ENCODE data around the gene PTPRG.
A peak's percentile ranks its signal among the peaks of the same experiment; 100 is the strongest.

Gene PTPRG

DNA sequence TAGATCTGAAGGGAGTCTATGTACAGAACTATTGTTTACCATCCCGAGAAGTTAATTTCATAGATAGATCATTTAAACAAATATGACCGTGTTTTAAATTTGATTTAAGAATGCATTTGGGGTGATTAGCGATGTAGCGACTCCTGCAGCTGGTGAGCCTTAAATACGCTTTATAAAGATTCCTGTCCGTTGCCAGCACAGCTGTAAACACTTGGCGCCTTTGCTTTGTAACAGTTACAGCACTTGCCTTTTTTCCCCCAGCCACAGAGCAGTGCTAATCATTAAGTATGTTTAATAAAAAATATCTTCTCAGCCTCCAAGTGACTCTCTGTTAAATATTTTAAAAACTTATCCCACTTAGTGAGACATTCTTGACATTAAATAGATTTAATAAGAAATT, 478.2 kb downstream of the PTPRG start:
- H3K4me3 ChIP-seq (ENCODE audit: control insufficient read depth, low read depth, low read length), result no peak overlapping the region
- no peak for DNase-seq (ENCODE audit: low read depth)
- TF ChIP-seq, protein P1, sequence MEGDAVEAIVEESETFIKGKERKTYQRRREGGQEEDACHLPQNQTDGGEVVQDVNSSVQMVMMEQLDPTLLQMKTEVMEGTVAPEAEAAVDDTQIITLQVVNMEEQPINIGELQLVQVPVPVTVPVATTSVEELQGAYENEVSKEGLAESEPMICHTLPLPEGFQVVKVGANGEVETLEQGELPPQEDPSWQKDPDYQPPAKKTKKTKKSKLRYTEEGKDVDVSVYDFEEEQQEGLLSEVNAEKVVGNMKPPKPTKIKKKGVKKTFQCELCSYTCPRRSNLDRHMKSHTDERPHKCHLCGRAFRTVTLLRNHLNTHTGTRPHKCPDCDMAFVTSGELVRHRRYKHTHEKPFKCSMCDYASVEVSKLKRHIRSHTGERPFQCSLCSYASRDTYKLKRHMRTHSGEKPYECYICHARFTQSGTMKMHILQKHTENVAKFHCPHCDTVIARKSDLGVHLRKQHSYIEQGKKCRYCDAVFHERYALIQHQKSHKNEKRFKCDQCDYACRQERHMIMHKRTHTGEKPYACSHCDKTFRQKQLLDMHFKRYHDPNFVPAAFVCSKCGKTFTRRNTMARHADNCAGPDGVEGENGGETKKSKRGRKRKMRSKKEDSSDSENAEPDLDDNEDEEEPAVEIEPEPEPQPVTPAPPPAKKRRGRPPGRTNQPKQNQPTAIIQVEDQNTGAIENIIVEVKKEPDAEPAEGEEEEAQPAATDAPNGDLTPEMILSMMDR (conservative IDR thresholded peaks at IDR 0.05; ENCODE audit: control insufficient read depth, insufficient read depth, low read depth, low read length), result no peak

DNA sequence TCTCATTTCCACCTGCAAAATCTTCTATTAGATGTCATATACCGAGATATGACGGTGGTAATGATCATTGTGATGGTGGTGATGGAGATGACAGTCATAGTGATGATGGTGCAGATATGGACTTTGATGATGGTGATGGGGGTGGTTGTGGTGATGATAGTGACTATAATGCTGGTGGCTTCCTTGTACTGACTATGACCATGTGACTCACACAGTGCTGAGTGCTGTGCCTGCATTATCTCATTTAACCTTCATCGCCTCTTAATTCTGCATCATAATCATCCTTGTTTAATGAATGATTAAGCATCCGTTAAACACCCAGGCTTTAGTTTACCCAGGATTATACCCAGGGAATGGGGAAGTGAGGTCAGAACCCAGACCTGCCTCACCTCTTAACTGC, 480.3 kb downstream of the PTPRG start:
- no peak overlapping the region for H3K4me3 ChIP-seq (ENCODE audit: control insufficient read depth, low read depth, low read length)
- DNase-seq (ENCODE audit: low read depth), result no peak
- TF ChIP-seq, protein P1 (conservative IDR thresholded peaks at IDR 0.05; ENCODE audit: control insufficient read depth, insufficient read depth, low read depth, low read length), result no peak

DNA sequence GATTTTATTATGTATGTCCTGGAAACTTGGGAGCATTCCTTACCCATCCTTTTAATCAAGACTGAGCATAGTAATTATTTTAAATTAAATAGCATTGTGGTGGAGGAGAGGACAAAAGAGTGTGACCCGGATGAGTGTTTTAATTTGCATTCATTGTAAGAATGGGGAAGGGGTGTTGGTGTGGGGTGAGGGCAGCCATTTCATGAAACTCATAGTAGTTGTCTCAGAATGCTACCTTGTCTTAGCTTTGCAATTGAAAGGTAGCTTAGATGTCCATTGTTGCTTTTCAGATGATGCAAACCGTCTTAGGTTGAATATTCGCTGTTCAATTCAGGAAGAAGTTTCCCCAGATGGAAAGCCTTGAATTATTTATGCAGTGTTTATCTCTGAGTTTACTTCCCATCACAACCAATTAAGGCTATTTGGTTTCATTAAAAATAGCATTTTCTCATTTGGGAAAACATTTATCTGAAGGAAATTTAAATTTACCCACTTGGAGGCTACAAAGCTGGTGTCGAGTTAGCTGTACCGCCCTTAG, 483.6 kb downstream of the PTPRG start:
- TF ChIP-seq, protein P1 (conservative IDR thresholded peaks at IDR 0.05; ENCODE audit: control insufficient read depth, insufficient read depth, low read depth, low read length), result no peak
- H3K4me3 ChIP-seq (ENCODE audit: control insufficient read depth, low read depth, low read length), result no peak overlapping the region
- no peak for DNase-seq (ENCODE audit: low read depth)

DNA sequence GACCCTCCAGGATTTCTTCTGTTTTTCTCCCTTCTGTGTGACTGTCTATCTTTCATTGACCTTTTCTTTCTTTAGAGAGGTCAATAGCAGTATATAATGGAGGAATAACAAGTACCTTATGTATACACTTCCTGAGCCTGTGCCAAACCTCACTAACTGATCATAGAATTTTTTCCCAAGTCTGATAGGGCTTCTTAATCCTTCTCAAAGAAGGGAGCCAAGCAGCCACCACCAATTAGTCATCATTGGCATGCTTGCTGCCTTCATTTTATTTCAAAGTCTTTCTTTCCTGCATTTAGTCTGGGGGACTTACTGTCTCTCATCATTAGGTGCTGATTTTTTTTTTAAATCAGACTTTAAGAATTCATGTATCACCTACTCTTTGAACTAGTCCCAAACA, 485.0 kb downstream of the PTPRG start:
- no peak overlapping the region for H3K4me3 ChIP-seq (ENCODE audit: control insufficient read depth, low read depth, low read length)
- DNase-seq (ENCODE audit: low read depth), result peak; percentile 69
- TF ChIP-seq, protein P1 (conservative IDR thresholded peaks at IDR 0.05; ENCODE audit: control insufficient read depth, insufficient read depth, low read depth, low read length), result no peak

DNA sequence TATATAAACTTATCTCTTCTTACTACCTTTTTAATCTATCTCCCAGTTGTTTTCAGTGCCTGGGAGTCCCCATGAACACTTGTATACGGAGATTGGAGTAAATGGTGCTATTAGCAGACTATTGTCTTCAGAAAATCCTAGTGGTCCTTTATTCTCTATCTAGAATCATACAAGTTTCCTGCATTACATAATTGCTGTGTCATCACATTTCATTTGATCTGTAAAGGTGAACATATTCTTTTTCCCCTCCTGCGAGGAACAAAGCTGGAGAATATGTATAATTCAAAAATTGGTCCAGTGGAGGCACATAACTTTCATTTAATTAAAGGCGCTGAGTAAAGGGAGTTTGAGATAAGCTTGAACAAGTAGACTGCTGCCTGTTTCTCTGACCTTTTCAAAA, 487.2 kb downstream of the PTPRG start:
- H3K4me3 ChIP-seq (ENCODE audit: control insufficient read depth, low read depth, low read length), result no peak overlapping the region
- DNase-seq (ENCODE audit: low read depth), result no peak
- TF ChIP-seq, protein P1 (conservative IDR thresholded peaks at IDR 0.05; ENCODE audit: control insufficient read depth, insufficient read depth, low read depth, low read length), result no peak

DNA sequence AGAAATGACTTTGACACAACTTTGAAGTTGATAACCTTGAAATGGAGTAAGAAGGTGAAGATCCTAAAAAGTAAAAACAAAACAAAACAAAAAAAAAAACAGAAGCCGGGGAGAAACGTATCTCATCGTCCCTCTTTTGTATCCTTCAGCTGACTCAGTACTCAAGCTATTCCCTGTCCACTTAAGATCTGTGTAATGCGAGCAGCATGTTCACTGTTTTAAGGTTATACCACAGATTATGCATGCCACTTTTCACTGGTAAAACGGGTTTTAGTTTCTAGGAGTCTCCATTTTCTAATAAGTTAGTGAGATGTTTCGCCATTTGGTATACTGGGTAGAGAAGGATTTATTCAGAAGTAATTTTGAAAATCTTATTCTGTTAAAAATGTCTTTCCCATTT, 487.7 kb downstream of the PTPRG start:
- no peak overlapping the region for H3K4me3 ChIP-seq (ENCODE audit: control insufficient read depth, low read depth, low read length)
- TF ChIP-seq, protein P1 (conservative IDR thresholded peaks at IDR 0.05; ENCODE audit: control insufficient read depth, insufficient read depth, low read depth, low read length), result no peak
- DNase-seq (ENCODE audit: low read depth), result no peak

DNA sequence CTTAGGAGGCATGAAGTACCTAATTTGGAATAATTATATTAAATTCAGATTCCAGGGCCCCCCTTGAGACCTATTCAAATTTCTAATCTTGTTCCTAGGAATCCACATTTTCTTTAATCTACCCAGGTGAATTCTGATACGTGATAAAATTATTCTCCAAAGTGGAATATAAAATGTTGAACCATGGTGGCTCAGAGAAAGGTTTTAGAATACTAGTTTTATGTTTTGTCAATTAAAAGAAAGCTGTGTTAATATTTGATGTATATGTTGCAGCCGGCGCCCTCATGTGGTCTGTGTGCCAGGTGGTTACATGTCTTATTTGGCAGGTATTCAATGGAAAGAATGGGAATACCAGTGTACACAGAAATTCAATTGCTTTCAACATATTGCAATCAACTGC, 490.1 kb downstream of the PTPRG start:
- DNase-seq (ENCODE audit: low read depth), result peak; percentile 41
- no peak overlapping the region for H3K4me3 ChIP-seq (ENCODE audit: control insufficient read depth, low read depth, low read length)
- TF ChIP-seq, protein P1 (conservative IDR thresholded peaks at IDR 0.05; ENCODE audit: control insufficient read depth, insufficient read depth, low read depth, low read length), result peak; percentile 36
